Measurements from ENCODE around the gene SMAP1.
A peak's percentile ranks its signal among the peaks of the same experiment; 100 is the strongest.

The SMAP1 gene

DNA sequence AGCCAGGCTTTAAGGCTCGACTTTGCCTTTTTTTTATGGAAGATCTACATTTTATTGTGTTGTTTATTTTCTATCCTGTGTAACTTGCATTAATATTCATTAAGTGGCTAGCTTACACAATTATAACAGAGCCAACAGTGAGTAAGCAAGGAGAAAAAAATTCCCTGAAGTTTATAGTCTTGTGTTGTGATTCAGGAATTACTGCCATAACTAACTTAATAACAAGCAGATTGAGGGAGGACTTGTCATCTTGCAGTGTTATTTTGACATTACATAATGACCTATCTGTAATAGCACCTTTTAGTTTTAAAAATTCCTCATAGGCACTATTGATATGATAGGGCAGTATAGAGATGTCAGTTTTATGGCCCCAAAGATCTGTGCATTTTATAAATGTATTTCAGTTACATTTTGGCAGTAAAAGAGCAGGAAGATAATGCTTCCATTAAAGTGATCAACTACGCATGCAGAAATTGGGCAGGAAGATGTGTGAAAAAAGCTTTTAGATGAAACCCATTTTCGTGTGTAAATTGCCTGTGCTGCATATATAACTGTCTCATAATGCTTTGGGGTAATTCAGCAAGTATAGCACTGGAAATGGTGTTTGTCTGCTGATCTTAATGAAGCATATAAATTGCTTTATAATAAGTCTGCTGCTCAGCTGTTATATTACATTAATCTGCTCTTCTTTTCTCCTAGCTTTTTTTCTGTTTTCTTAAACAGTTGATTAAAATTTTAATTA is 123.0 kb downstream of the SMAP1 start:
- H3K27me3 ChIP-seq, result no peaks in the 10 kb centered on the region
- H3K36me3 ChIP-seq, result peaks cover 0 to 30% (median 10%) of the 10 kb centered on the region in 11 experiments; a peak in 10 of 22 replicates
- H3K4me1 ChIP-seq, result no peaks in the 10 kb centered on the region
- H3K4me2 ChIP-seq, result no peak overlapping the region
- H3K4me3 ChIP-seq, result no peak overlapping the region
- H3K9ac ChIP-seq, result no peak overlapping the region
- H3K27ac ChIP-seq, result no peak overlapping the region
- no peak for TF ChIP-seq Cebpa-rat (IDR thresholded peaks at IDR 0.05)
- no peaks in the 10 kb centered on the region for H4K20me1 ChIP-seq
- peaks cover 0 to 16% (median 5%) of the 10 kb centered on the region in 11 experiments; a peak in 7 of 22 replicates for H3K9me3 ChIP-seq (replicated peaks in 1 of 11)

DNA sequence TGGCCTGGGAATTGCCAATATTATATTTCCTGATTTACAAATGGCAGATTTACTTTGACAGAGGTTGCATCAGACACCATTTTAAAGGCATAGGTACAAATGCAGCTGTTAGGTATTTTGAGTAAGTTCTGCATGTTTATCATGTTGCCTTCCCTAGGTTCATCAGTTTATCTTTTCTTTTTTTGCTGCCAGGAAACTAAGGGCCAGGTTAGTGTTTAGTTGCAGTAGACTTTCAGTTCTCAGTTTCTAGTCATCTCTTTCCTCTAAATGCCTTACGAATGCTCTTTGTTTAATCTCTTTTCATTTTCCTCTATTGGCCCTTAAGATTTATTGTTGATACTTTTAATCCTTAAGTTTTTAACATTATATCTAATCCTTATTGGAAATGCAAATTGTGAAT is 129.9 kb downstream of the SMAP1 start:
- H3K27me3 ChIP-seq, result no peaks in the 10 kb centered on the region
- H3K4me3 ChIP-seq, result no peak overlapping the region
- peaks cover 4 to 55% (median 16%) of the 10 kb centered on the region in 11 experiments; a peak in 17 of 22 replicates for H3K36me3 ChIP-seq
- peaks cover 0 to 23% (median 6%) of the 10 kb centered on the region in 11 experiments; a peak in 11 of 22 replicates for H3K9me3 ChIP-seq (replicated peaks in 1 of 11)
- TF ChIP-seq Cebpa-rat (IDR thresholded peaks at IDR 0.05), result no peak
- no peak overlapping the region for H3K4me2 ChIP-seq
- no peak overlapping the region for H3K27ac ChIP-seq
- H3K9ac ChIP-seq, result no peak overlapping the region
- no peaks in the 10 kb centered on the region for H3K4me1 ChIP-seq
- no peaks in the 10 kb centered on the region for H4K20me1 ChIP-seq

DNA sequence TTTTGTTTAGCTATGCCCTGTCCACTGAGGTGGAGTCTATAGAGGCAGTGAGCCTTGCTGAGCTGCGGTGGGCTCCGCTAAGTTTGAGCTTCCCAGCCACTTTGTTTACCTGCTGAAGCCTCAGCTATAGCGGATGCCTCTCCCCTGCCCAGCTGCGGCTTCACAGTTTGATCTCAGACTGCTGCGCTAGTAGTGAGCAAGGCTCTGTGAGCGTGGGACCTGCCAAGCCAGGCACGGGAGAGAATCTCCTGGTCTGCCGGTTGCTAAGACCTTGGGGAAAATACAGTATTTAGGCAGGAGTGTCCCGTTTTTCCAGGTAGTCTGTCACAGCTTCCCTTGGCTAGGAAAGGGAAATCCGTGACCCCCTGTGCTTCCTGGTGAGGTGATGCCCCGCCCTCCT is 138.4 kb downstream of the SMAP1 start:
- Histone ChIP-seq H3K4me2 (no peak overlapping the region), H3K27ac (no peak overlapping the region), H3K27me3 (no peaks in the 10 kb centered on the region), H3K9ac (no peak overlapping the region), H3K36me3 (peaks cover 9 to 70% (median 22%) of the 10 kb centered on the region in 11 experiments; a peak in 21 of 22 replicates), H3K9me3 (replicated peaks in 1 of 11) (peaks cover 0 to 24% (median 9%) of the 10 kb centered on the region in 11 experiments; a peak in 12 of 22 replicates), H3K4me3 (no peak overlapping the region), H3K4me1 (no peaks in the 10 kb centered on the region), H4K20me1 (no peaks in the 10 kb centered on the region)
- no peak for TF ChIP-seq Cebpa-rat (IDR thresholded peaks at IDR 0.05)

DNA sequence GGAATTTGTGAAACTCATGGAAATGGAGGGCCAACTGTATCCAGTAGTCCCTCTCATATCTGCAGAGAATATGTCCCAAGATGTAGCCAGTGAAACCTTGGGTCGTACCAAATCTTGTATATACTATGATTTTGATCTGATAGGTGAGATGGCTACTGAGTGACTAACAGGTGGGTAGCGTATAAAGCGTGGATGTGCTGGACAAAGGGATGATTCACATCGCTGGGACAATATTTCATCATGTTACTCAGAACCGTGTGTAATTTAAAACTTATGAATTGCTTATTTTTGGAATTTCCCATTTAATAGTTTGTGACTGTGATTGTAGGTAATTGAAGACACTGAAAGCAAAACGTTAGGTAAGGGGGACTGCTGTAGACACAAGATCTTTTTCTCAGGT is 144.1 kb downstream of the SMAP1 start:
- TF ChIP-seq Cebpa-rat (IDR thresholded peaks at IDR 0.05), result no peak
- H3K9ac ChIP-seq, result no peak overlapping the region
- no peaks in the 10 kb centered on the region for H3K9me3 ChIP-seq (replicated peaks in 1 of 11)
- no peaks in the 10 kb centered on the region for H3K4me1 ChIP-seq
- no peak overlapping the region for H3K4me3 ChIP-seq
- no peaks in the 10 kb centered on the region; a peak in 1 of 22 replicates for H4K20me1 ChIP-seq
- no peaks in the 10 kb centered on the region for H3K27me3 ChIP-seq
- H3K27ac ChIP-seq, result no peak overlapping the region
- H3K4me2 ChIP-seq, result no peak overlapping the region
- H3K36me3 ChIP-seq, result peaks cover 0 to 48% (median 6%) of the 10 kb centered on the region in 11 experiments; a peak in 9 of 22 replicates

DNA sequence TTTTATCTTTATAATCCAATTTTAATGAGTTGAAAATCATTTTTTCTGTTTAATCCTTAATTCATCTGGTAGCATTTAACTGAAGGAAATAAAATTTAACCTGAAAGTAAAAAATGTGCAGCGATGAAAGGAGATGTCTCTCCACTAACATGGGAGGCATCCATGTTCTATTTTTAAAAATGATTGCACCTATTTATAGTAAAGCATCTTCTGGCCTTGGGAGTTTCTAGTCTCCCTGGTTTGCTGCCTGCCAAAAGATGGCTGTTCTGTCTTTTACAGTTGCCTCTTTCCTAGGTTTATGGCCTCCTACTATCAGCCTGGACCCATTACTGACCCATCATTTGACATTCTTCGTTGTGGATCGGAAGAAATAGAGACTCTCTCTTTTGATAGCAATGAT is 146.2 kb downstream of the SMAP1 start:
- no peak overlapping the region for H3K4me2 ChIP-seq
- no peak for TF ChIP-seq Cebpa-rat (IDR thresholded peaks at IDR 0.05)

DNA sequence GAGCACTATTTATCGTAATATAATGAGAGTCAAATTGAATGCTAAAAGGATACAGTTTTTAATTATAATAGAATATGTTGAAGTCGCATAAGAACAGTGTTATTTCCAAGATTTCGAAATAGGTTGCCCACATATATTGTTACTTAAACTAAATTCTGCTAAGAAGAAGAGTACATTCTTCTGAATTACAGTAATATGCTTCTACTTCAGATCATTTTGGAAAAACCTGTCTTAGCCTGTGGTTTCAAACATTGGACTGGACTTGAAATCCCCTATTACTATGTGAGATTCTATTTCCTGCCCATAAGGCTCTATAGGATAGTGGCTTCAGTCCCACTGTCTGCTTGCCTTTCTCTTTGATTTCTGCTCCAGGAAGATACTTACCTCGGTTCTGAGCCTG is 152.0 kb downstream of the SMAP1 start:
- peaks cover 8 to 23% (median 13%) of the 10 kb centered on the region in 11 experiments; a peak in 16 of 22 replicates for H3K36me3 ChIP-seq
- no peaks in the 10 kb centered on the region for H3K27me3 ChIP-seq
- no peaks in the 10 kb centered on the region for H4K20me1 ChIP-seq
- H3K4me2 ChIP-seq, result no peak overlapping the region
- peaks cover 0 to 11% (median 5%) of the 10 kb centered on the region in 10 experiments; a peak in 7 of 20 replicates for H3K4me1 ChIP-seq
- H3K27ac ChIP-seq, result no peak overlapping the region
- no peak overlapping the region for H3K9ac ChIP-seq
- no peak overlapping the region for H3K4me3 ChIP-seq
- peaks cover 14 to 28% (median 20%) of the 10 kb centered on the region in 11 experiments for H3K9me3 ChIP-seq (replicated peaks in 1 of 11)
- TF ChIP-seq Cebpa-rat (IDR thresholded peaks at IDR 0.05), result no peak

More for the DNA sequence above, 146.2 kb downstream of the SMAP1 start:
- peaks cover 0 to 31% (median 4%) of the 10 kb centered on the region in 11 experiments; a peak in 6 of 22 replicates for H3K36me3 ChIP-seq
- H3K27ac ChIP-seq, result no peak overlapping the region
- no peaks in the 10 kb centered on the region for H3K4me1 ChIP-seq
- H3K27me3 ChIP-seq, result no peaks in the 10 kb centered on the region
- H3K9ac ChIP-seq, result no peak overlapping the region
- no peaks in the 10 kb centered on the region; a peak in 1 of 22 replicates for H4K20me1 ChIP-seq
- no peak overlapping the region for H3K4me3 ChIP-seq
- H3K9me3 ChIP-seq (replicated peaks in 1 of 11), result no peaks in the 10 kb centered on the region

DNA sequence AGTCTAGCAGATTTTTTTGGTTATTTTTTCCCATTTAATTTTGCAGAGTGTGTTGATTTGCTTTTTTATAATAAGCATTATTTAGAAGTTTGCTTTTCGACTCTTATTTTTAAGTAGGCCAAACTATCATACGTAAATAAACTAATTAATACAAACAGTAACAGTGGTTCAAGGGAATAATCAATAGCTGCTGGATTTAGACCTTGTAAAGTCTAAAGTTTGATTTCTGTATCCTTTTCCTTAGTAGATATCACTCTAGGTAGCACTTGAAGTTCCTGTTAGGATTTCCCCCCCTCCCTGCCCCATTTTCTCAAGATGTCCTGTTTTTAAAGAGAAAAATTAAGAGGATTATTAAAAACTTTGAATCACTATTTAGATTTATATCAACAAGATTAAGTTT is 153.1 kb downstream of the SMAP1 start:
- Histone ChIP-seq H3K27me3 (no peaks in the 10 kb centered on the region), H4K20me1 (0 out of 22 replicates have a peak, but pooled peaks cover 0 to 3% (median 0%) of the 10 kb centered on the region in 11 experiments), H3K9ac (no peak overlapping the region), H3K9me3 (replicated peaks in 1 of 11) (peaks cover 14 to 28% (median 20%) of the 10 kb centered on the region in 11 experiments), H3K27ac (no peak overlapping the region), H3K4me2 (no peak overlapping the region), H3K4me1 (peaks cover 0 to 15% (median 5%) of the 10 kb centered on the region in 10 experiments; a peak in 7 of 20 replicates), H3K4me3 (no peak overlapping the region), H3K36me3 (peaks cover 8 to 21% (median 15%) of the 10 kb centered on the region in 11 experiments; a peak in 16 of 22 replicates)
- no peak for TF ChIP-seq Cebpa-rat (IDR thresholded peaks at IDR 0.05)

DNA sequence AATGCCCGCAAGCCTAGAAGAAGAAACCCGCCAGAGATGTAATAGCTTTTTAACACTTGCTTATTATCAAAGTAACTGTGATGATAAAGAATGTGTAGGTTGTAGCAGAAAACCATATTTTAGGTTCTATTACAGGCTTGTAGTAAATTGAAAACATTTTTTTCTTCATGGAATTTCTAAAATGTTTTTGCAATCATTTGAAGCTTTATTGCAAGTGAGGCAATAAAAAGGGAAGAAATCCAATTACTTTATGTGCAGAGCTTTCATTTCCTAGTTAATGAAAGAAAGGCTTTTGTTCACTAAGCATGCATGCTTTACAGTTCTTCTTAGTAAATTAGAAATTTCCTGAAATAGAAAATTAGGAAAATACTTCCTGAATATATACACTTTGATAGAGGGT is 154.1 kb downstream of the SMAP1 start:
- H3K36me3 ChIP-seq, result peaks cover 8 to 28% (median 15%) of the 10 kb centered on the region in 11 experiments; a peak in 16 of 22 replicates
- peaks cover 0 to 15% (median 5%) of the 10 kb centered on the region in 10 experiments; a peak in 7 of 20 replicates for H3K4me1 ChIP-seq
- no peak overlapping the region for H3K27ac ChIP-seq
- H3K4me3 ChIP-seq, result no peak overlapping the region
- no peak overlapping the region for H3K4me2 ChIP-seq
- H3K9ac ChIP-seq, result no peak overlapping the region
- peaks cover 14 to 28% (median 20%) of the 10 kb centered on the region in 11 experiments for H3K9me3 ChIP-seq (replicated peaks in 1 of 11)
- H4K20me1 ChIP-seq, result 0 out of 22 replicates have a peak, but pooled peaks cover 0 to 3% (median 0%) of the 10 kb centered on the region in 11 experiments
- TF ChIP-seq Cebpa-rat (IDR thresholded peaks at IDR 0.05), result no peak
- no peaks in the 10 kb centered on the region for H3K27me3 ChIP-seq

DNA sequence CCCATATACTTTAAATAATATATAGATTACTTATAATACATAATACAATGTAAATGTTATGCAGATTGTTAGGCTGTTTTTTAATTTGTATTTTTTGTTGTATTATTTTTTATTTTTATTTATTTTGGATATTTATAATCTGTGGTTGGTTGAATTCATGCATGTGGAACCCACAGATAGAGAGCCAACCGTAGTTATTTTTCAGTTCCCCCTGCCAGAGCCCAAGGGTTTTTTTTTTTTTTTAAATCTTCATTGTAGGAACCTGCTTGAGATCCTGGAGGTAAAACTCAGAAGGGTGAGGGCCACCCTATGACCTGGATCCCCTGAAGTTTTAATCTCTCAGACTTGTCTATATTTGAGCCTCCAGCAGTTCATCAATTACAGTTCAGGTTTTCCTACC is 156.0 kb downstream of the SMAP1 start:
- Histone ChIP-seq H4K20me1 (0 out of 22 replicates have a peak, but pooled peaks cover 0 to 3% (median 0%) of the 10 kb centered on the region in 11 experiments), H3K36me3 (peaks cover 8 to 28% (median 15%) of the 10 kb centered on the region in 11 experiments; a peak in 16 of 22 replicates), H3K9ac (no peak overlapping the region), H3K4me2 (peak overlapping the region in 4 of 11 experiments; percentile 1 to 25 (median 14); a peak in 3 of 22 replicates), H3K27me3 (no peaks in the 10 kb centered on the region), H3K4me1 (peaks cover 0 to 15% (median 5%) of the 10 kb centered on the region in 10 experiments; a peak in 7 of 20 replicates), H3K9me3 (replicated peaks in 1 of 11) (peaks cover 14 to 28% (median 20%) of the 10 kb centered on the region in 11 experiments), H3K4me3 (no peak overlapping the region), H3K27ac (no peak overlapping the region)
- no peak for TF ChIP-seq Cebpa-rat (IDR thresholded peaks at IDR 0.05)
